Stimulated activated CD4-positive, alpha-beta T cell treated with anti-CD3 and anti-CD28 coated beads, Interleukin-15, amount 100 ng/mL, for 1 hour (primary cell): Measurements from ENCODE around the gene TMCC1.
"Not testable (repeated sequence)": the region's sequence is repeated elsewhere in the genome, so short reads cannot be mapped to it uniquely, and the experiment has no call there.

Source experiments
- DNase-seq, 2 donors: peaks; one replicate each; pipeline ENCODE4 v3.0.0-alpha.2; 2020; ENCODE audit warnings: low read depth in 1 of 2, low spot score in 1 of 2

Gene TMCC1

GRCh38 chr3:129837065-129837642, 56.4 kb downstream of the TMCC1 start:
- no peak for DNase-seq

GRCh38 chr3:129836381-129837064, 57.0 kb downstream of the TMCC1 start:
- no peak for DNase-seq

GRCh38 chr3:129835198-129835597, 58.3 kb downstream of the TMCC1 start:
- no peak for DNase-seq

- DNase-seq: no peak
Observed at GRCh38 chr3:129834580-129834979, 58.9 kb downstream of the TMCC1 start.

GRCh38 chr3:129831942-129832341, 61.6 kb downstream of the TMCC1 start:
- DNase-seq: not testable (repeated sequence)

DNA sequence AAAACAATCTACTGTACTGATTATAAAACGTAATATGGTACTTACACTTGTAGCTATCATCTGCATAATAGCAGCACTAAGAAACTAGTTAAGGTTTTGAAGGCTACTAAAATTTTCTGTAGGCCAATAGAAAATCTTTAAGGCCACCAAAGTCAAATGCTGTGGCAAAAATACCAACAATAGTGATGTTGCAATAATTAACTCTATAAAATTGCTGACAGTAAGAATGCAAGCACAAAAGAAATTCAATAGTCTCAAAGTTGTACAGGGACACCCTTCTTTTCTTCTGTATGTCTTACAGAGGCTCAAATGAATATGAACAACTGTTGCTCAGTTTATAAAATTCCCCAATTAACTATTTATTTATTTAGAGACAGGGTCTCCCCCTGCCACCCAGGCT, 62.0 kb downstream of the TMCC1 start:
- no peak for DNase-seq

DNA sequence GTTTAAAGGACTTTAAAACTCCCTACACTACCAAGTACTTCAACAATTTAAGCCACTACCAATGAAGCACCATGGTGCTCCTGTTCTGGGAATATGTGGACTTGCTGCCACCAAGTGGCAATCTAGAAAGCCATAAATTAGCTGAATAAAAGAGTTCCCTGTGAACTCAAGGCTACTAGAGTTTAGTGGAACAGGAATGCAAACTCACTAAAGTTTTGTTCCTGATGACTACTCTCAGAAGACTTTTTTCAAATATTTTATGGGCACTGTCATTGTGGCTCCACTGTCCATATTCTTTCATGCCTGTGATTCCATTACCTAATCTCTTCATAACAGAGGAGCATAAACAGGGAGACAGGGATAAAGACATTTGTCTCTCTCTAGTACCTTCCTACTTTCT, 63.9 kb downstream of the TMCC1 start:
- DNase-seq: no peak

GRCh38 chr3:129827765-129828164, 65.7 kb downstream of the TMCC1 start:
- peak in 1 of 2 donors; percentile 2 for DNase-seq

DNA sequence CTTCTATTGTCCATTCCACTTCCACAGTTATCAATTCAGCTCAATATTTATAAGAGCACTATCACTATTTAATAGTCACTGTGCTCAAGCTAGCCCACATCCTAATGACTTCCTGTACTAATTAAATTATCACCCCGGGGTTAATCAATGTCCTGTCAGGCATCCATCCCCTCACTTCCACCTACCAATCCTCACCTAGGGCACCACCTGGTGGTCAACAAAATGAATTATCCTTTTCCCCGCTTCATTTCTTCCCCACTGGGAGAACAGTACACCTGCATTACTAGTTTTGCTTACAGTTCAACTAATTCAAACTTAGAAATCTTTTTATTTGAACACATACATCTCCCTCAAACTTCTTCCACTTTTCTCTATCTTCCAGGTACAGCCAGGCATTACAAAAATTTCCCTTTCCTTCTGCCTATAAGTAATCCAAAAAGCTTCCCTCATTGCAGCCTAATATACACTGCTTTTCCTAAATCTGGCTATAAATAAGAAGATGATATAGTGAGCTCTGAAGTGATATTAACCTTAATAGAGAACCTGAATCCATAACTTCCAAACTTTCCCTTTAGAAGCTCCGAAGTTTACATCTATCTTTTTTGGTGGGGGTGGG, 68.5 kb downstream of the TMCC1 start:
- no peak for DNase-seq

DNA sequence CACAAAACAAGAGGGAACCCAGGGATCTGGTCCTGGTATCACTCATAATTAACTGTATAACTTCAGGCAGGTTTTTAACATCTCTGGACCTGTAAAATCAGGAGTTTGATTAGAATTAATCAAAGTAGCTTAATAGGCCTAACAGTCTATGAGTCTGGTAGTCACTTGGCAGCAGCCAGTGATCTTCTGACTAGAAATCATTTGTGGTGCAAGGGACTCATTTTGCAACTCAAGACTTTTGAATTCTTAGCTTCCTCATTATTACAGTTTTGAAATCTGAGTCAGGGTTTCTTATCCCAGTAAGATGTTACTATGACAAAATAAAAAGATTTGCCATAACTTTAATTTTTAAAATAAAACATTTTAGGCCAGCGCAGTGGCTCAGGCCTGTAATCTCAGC, 70.8 kb downstream of the TMCC1 start:
- DNase-seq: no peak

- DNase-seq: no peak
Observed at GRCh38 chr3:129822241-129822640, 71.3 kb downstream of the TMCC1 start.

GRCh38 chr3:129820587-129820986, 72.9 kb downstream of the TMCC1 start:
- no peak for DNase-seq

DNA sequence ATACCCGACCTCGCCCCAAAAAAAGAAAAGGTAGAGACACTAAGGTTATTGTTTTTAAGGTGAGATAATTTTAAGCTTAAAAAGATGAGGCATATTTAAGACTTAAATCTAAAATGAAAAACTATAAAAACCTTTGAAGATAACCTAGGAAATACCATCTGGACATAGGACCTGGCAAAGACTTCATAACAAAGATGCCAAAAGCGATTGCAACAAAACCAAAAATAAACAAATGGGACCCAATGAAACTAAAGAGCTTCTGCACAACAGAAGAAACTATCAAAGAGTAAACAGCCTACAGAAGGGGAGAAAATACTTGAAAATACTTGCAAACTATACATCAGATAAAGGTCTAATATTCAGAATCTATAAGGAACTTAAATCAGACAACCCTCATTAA, 80.9 kb downstream of the TMCC1 start:
- no peak for DNase-seq

DNA sequence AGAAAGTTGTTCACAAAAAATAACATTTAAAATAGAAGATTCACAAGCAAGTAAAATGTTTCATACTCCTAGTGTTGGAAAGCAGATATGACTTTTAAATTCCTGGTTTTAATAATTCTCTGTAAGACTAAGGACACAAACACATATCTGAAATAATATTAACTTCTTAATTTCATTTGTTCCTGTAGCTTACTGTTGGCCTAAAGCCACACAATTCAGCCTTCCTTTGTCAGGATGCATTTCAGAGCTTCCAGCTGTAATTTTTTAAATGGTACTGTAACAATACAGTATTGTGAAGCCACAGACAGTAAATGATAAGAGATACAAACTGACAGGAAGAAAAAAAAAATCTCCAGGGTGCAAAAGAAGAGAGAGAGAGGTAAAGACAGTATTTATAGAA, 84.2 kb downstream of the TMCC1 start:
- no peak for DNase-seq

DNA sequence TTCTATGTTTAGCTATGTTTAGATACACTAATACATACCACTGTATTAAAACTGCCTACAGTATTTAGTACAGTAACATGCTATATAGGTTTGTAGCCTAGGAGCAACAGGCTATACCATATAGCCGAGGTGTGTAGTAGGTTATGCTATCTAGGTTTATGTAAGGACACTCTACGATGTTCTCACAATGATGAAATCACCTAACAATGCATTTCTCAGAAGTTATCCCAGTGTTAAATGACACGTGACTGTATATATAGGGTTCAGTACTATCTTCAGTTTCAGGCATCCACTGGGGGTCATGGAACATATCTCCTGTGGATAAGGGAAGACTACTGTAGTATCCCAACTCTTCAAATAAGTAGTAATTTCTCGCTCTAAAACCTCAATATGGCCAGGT, 97.4 kb downstream of the TMCC1 start:
- DNase-seq: no peak

DNA sequence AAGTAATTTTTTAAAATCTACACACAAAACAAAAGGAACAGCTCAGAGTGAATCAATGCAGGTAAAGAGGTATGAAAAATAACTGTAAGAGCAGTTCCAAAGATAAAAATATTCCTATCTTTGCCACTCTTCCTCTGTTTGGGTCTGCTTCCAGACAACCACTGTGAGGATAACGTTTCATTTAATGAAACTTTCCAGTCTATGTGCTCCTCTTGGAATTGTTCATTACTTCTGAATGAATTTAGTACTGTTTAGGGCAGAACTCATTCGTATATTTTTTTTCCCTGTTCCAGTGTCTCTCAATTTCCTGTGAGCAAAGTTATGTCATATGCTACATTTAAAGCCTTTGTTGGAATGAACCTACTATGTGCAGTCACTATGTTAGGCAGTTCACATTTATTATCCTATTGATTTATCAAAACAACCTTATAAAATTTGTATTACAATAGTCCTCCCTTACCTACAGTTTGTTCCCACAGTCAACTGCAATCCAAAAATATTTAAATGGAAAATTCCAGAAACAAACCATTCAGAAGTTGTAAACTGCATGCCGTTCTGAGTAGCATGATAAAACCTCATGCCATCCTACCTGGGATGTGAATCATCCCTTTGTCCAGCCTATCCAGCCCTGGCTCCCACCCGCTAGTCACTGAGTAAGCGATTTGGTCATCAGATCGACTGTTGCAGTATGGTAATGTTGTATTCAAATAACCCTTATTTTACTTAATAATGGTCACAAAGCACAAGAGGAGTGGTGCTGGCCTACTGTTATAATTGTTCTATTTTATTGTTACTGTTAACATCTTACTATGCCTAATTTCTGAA, 98.1 kb downstream of the TMCC1 start:
- DNase-seq: no peak

DNA sequence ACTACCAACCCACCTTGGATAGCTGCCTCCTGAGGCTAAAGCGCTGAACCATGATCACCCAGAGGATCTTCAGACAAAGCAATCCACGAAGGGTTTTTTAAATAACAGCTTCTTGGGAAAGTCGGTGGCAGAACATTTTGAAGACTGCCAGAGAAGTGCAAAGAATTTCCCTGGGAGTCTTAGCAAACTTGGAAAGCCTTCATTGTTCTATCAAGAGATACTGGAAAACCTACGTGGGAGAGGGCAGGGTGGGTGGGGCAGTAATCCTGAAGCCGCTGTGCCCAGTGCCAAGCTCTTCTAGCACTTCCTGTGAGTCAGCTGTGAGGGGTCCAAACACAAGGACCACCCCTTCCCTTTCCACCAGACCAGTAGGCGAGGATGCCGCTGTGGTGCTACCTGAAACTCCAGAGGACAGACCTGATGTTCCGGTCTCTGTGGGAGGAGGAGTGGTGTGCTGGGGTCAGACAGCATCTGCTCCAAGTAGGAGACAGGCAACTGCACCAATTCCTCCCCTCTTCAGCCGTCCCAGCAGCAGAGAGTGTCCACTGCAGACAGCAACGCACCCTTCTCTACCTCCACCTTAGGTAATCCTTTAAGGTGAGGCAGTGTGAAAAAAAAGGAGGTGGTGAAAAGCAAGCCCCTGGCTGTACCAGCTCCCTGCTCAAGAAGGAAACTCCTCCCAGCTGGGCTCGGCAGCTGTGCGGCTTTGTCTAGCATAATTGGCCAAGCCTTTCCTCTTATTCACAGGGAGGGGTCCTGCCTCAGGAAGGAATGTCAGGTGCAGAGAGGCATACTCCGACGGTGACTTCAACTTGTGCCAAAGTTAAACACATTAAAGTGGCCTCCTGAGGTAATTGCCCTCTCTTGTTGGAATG, 99.0 kb downstream of the TMCC1 start:
- no peak for DNase-seq

DNA sequence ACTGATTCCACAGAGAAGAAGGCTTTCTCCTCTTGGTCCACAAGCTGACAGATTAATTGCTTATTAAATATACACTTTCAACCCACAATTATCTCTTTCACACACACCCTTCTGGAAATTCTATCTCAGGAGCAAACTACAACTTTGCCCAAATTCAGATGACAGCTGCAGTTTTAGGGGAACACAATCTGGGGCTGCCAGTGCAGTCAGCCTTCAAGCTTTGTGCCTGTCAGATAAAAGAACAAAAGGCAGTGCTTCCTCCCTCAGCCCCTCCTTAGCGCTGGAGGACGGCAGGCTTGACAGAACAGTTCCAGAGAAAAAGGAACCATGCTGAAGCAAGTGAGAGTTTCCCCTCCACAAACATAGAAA, 99.6 kb downstream of the TMCC1 start:
- DNase-seq: no peak

- no peak for DNase-seq
Observed at GRCh38 chr3:129793319-129793718, 100.2 kb downstream of the TMCC1 start.

GRCh38 chr3:129783470-129783869, 110.0 kb downstream of the TMCC1 start:
- DNase-seq: no peak

- no peak for DNase-seq
Observed at GRCh38 chr3:129778871-129779270, 114.6 kb downstream of the TMCC1 start.
